Neuronal stem cell (in vitro differentiated cells): Measurements from ENCODE around the gene ZNF609.

Source experiments
- DNase-seq: peaks from one replicate; pipeline ENCODE4 v3.0.0-alpha.2; 2013; ENCODE audit warnings: low spot score
- H2AFZ ChIP-seq: one replicate; pipeline ENCODE4 v1.6.1; 2013; ENCODE audit warnings: mild to moderate bottlenecking, low read length, inconsistent platforms
- H2AK5ac ChIP-seq: 2 replicates; pipeline ENCODE4 v1.6.1; 2013; ENCODE audit warnings: low read depth, mild to moderate bottlenecking, inconsistent platforms, low read length, moderate library complexity, mixed read lengths
- H2BK120ac ChIP-seq: 2 replicates; pipeline ENCODE4 v1.6.1; 2013; ENCODE audit warnings: low read depth, mild to moderate bottlenecking, inconsistent platforms, low read length, moderate library complexity, mixed read lengths
- H2BK12ac ChIP-seq: one replicate; pipeline ENCODE4 v1.6.1; 2013; ENCODE audit warnings: low read length, inconsistent platforms
- H2BK15ac ChIP-seq: 2 replicates; pipeline ENCODE4 v1.6.1; 2013; ENCODE audit warnings: mild to moderate bottlenecking, low read length, inconsistent platforms, mixed read lengths
- H2BK5ac ChIP-seq: one replicate; pipeline ENCODE4 v1.6.1; 2013; ENCODE audit warnings: inconsistent platforms, mild to moderate bottlenecking, low read length, moderate library complexity
- H3K14ac ChIP-seq: one replicate; pipeline ENCODE4 v1.6.1; 2013; ENCODE audit warnings: low read length, inconsistent platforms
- H3K18ac ChIP-seq: 2 replicates; pipeline ENCODE4 v1.6.1; 2013; ENCODE audit warnings: low read length, inconsistent platforms
- H3K23ac ChIP-seq: 2 replicates; pipeline ENCODE4 v1.6.1; 2013; ENCODE audit warnings: low read depth, mild to moderate bottlenecking, mixed read lengths, low read length, inconsistent platforms; ENCODE audit not compliant: poor library complexity
- H3K27ac ChIP-seq: replicated peaks from 3 replicates; pipeline ENCODE4 v1.5.1; 2013; ENCODE audit warnings: low read length, inconsistent platforms
- H3K27me3 ChIP-seq, 3 experiments: 2 replicates each; pipeline ENCODE4 v1.6.1; 2013; ENCODE audit warnings: low read length in 3 of 3, mild to moderate bottlenecking in 2 of 3, inconsistent platforms in 1 of 3, low read depth in 1 of 3, mixed read lengths in 1 of 3, moderate library complexity in 1 of 3; ENCODE audit not compliant: control insufficient read depth in 3 of 3, insufficient read depth in 3 of 3
- H3K36me3 ChIP-seq, 2 donors: replicated peaks in 1 of 2; 2 replicates each; pipeline ENCODE4 v1.6.1; 2013; ENCODE audit warnings: low read length in 2 of 2; ENCODE audit not compliant: control insufficient read depth in 2 of 2, insufficient read depth in 2 of 2
- H3K4ac ChIP-seq: 2 replicates; pipeline ENCODE4 v1.6.1; 2013; ENCODE audit warnings: inconsistent platforms, mild to moderate bottlenecking, low read length, moderate library complexity
- H3K4me1 ChIP-seq, 2 donors: 1 replicate in 1 of 2; 2 replicates in 1 of 2; pipeline ENCODE4 v1.6.1; 2013; ENCODE audit warnings: low read length in 2 of 2, low read depth in 1 of 2; ENCODE audit not compliant: control insufficient read depth in 2 of 2, insufficient read depth in 1 of 2
- H3K4me2 ChIP-seq: one replicate; pipeline ENCODE4 v1.6.1; 2013; ENCODE audit warnings: mild to moderate bottlenecking, low read length, inconsistent platforms; ENCODE audit not compliant: insufficient read depth, poor library complexity, severe bottlenecking
- H3K4me3 ChIP-seq, 2 donors: 2 replicates each; pipeline ENCODE4 v1.5.1; 2013; ENCODE audit warnings: low read length in 2 of 2, mild to moderate bottlenecking in 2 of 2, inconsistent platforms in 1 of 2, moderate library complexity in 1 of 2
- H3K79me1 ChIP-seq: one replicate; pipeline ENCODE4 v1.6.1; 2013; ENCODE audit warnings: low read depth, mild to moderate bottlenecking, inconsistent platforms, low read length, moderate library complexity
- H3K9ac ChIP-seq: one replicate; pipeline ENCODE4 v1.6.1; 2013; ENCODE audit warnings: mild to moderate bottlenecking, low read depth, low read length, inconsistent platforms; ENCODE audit not compliant: poor library complexity
- H3K9me3 ChIP-seq, 2 donors: replicated peaks in 1 of 2; 2 replicates each; pipeline versions ENCODE3 to v1.6.1; 2013; ENCODE audit warnings: low read length in 2 of 2, mild to moderate bottlenecking in 2 of 2, inconsistent platforms in 1 of 2, low read depth in 1 of 2, mixed read lengths in 1 of 2, moderate library complexity in 1 of 2; ENCODE audit not compliant: control insufficient read depth in 2 of 2, insufficient read depth in 1 of 2
- H4K8ac ChIP-seq: one replicate; pipeline ENCODE4 v1.6.1; 2013; ENCODE audit warnings: low read depth, mild to moderate bottlenecking, inconsistent platforms, low read length, moderate library complexity
- H4K91ac ChIP-seq: one replicate; pipeline ENCODE4 v1.6.1; 2013; ENCODE audit warnings: low read length, low read depth, mild to moderate bottlenecking, inconsistent platforms; ENCODE audit not compliant: poor library complexity
- WGBS, 2 donors: extraction: QIAGEN DNeasy Blood & Tissue Kit; methylation state at CpG; one replicate each; pipeline ENCODE4 v1.1.7; 2013; ENCODE audit warnings: missing lambda C conversion rate in 2 of 2, mixed read lengths in 1 of 2; ENCODE audit not compliant: insufficient read length in 2 of 2, insufficient replicate concordance in 1 of 2; ENCODE audit errors: extremely low coverage in 2 of 2; 5-methylcytosine and 5-hydroxymethylcytosine counted together

ZNF609 gene

GRCh38 chr15:64461721-64462162 is 1.4 kb downstream of the ZNF609 start:
- Histone ChIP-seq H3K23ac (no peak overlapping the region), H3K4me1 (peaks cover 26 to 28% of the 10 kb centered on the region in 2 donors), H3K4ac (no peak overlapping the region), H2BK12ac (no peak overlapping the region), H2AK5ac (no peak overlapping the region), H2BK15ac (no peak overlapping the region), H3K14ac (no peak overlapping the region), H2BK120ac (no peak overlapping the region), H3K27me3 (no peaks in the 10 kb centered on the region), H3K36me3 (peaks cover 0 to 21% of the 10 kb centered on the region in 2 donors), H3K27ac (peak overlapping the region; percentile 50), H3K4me3 (peak overlapping the region; percentile 86 to 89), H3K4me2 (peak overlapping the region; percentile 44), H2BK5ac (no peak overlapping the region), H2AFZ (peak overlapping the region; percentile 2), H4K91ac (no peak overlapping the region), H3K9me3 (no peaks in the 10 kb centered on the region), H3K9ac (no peak overlapping the region), H4K8ac (no peak overlapping the region), H3K18ac (no peak overlapping the region), H3K79me1 (no peaks in the 10 kb centered on the region)
- peak; percentile 64 for DNase-seq
- no CpG with 5 or more reads among the region's 5 CpGs for WGBS, 2 donors

GRCh38 chr15:64462492-64462891 is 2.1 kb downstream of the ZNF609 start:
- no peak overlapping the region for H4K8ac ChIP-seq
- no peak overlapping the region for H2BK15ac ChIP-seq
- H3K79me1 ChIP-seq, result no peaks in the 10 kb centered on the region
- peaks cover 0 to 24% of the 10 kb centered on the region in 2 donors for H3K36me3 ChIP-seq
- no peak overlapping the region for H3K4ac ChIP-seq
- H4K91ac ChIP-seq, result no peak overlapping the region
- no peak for DNase-seq
- no peak overlapping the region for H3K14ac ChIP-seq
- H3K27me3 ChIP-seq, result no peaks in the 10 kb centered on the region
- no peak overlapping the region for H3K18ac ChIP-seq
- no peak overlapping the region for H2AK5ac ChIP-seq
- peaks cover 20 to 25% of the 10 kb centered on the region in 2 donors for H3K4me1 ChIP-seq
- no peak overlapping the region for H2BK5ac ChIP-seq
- H3K27ac ChIP-seq, result no peak overlapping the region
- no peak overlapping the region for H2AFZ ChIP-seq
- H3K4me2 ChIP-seq, result no peak overlapping the region
- peak overlapping the region in 1 of 2 donors; percentile 86 for H3K4me3 ChIP-seq
- no peak overlapping the region for H3K9ac ChIP-seq
- no peak overlapping the region for H2BK120ac ChIP-seq
- no peak overlapping the region for H3K23ac ChIP-seq
- no peak overlapping the region for H2BK12ac ChIP-seq
- H3K9me3 ChIP-seq, result no peaks in the 10 kb centered on the region

GRCh38 chr15:64464276-64465005 is 4.1 kb downstream of the ZNF609 start:
- no peak overlapping the region for H2BK12ac ChIP-seq
- H3K4me3 ChIP-seq, result no peak overlapping the region
- H3K27me3 ChIP-seq, result no peaks in the 10 kb centered on the region
- no peak overlapping the region for H4K8ac ChIP-seq
- no peaks in the 10 kb centered on the region for H3K79me1 ChIP-seq
- H2BK120ac ChIP-seq, result no peak overlapping the region
- no peak overlapping the region for H3K18ac ChIP-seq
- H3K4me1 ChIP-seq, result peaks cover 16% of the 10 kb centered on the region in 2 donors
- H3K4me2 ChIP-seq, result no peak overlapping the region
- H2AFZ ChIP-seq, result no peak overlapping the region
- no peak overlapping the region for H3K14ac ChIP-seq
- WGBS, 2 donors, result no CpG with 5 or more reads among the region's 3 CpGs
- H4K91ac ChIP-seq, result no peak overlapping the region
- H2BK15ac ChIP-seq, result no peak overlapping the region
- H3K27ac ChIP-seq, result no peak overlapping the region
- no peak overlapping the region for H2AK5ac ChIP-seq
- no peaks in the 10 kb centered on the region for H3K9me3 ChIP-seq
- H3K23ac ChIP-seq, result no peak overlapping the region
- H2BK5ac ChIP-seq, result no peak overlapping the region
- no peak overlapping the region for H3K4ac ChIP-seq
- peaks cover 0 to 35% of the 10 kb centered on the region in 2 donors for H3K36me3 ChIP-seq
- no peak for DNase-seq
- H3K9ac ChIP-seq, result no peak overlapping the region

- Histone ChIP-seq H2BK120ac (no peak overlapping the region), H3K14ac (no peak overlapping the region), H3K18ac (no peak overlapping the region), H2BK5ac (no peak overlapping the region), H3K23ac (no peak overlapping the region), H3K9ac (no peak overlapping the region), H3K4ac (no peak overlapping the region), H3K4me2 (peak overlapping the region; percentile 22), H3K4me1 (peaks cover 13 to 14% of the 10 kb centered on the region in 2 donors), H2BK12ac (no peak overlapping the region), H2BK15ac (no peak overlapping the region), H4K8ac (no peak overlapping the region), H3K36me3 (peaks cover 0 to 56% of the 10 kb centered on the region in 2 donors), H3K27ac (no peak overlapping the region), H3K79me1 (no peaks in the 10 kb centered on the region), H3K27me3 (no peaks in the 10 kb centered on the region), H2AK5ac (no peak overlapping the region), H3K4me3 (no peak overlapping the region), H3K9me3 (no peaks in the 10 kb centered on the region), H2AFZ (no peak overlapping the region), H4K91ac (no peak overlapping the region)
- no peak for DNase-seq
- WGBS, 2 donors, result no CpG with 5 or more reads among the region's 4 CpGs
Observed at GRCh38 chr15:64466408-64467141, 6.2 kb downstream of the ZNF609 start.
